Body of pancreas (tissue), 4 donors: Measurements from ENCODE around the gene NTRK2.

Experiments used
- POLR2A ChIP-seq, 3 donors: fragments of 450-650 bp; IDR thresholded peaks; one replicate each; pipeline ENCODE4 v1.6.1; 2016; ENCODE audit warnings: antibody characterized with exemption in 3 of 3, mild to moderate bottlenecking in 2 of 3
- TF ChIP-seq, protein P1 (sequence below), 7 experiments: fragments of 450-650 bp in 4 of 7; fragments of 200-600 bp in 3 of 7; sonication (generic) in 3 of 7; IDR thresholded peaks; one replicate each; pipeline ENCODE4 v1.5.1; 2016 to 2019; ENCODE audit warnings: antibody characterized with exemption in 7 of 7

DNA sequence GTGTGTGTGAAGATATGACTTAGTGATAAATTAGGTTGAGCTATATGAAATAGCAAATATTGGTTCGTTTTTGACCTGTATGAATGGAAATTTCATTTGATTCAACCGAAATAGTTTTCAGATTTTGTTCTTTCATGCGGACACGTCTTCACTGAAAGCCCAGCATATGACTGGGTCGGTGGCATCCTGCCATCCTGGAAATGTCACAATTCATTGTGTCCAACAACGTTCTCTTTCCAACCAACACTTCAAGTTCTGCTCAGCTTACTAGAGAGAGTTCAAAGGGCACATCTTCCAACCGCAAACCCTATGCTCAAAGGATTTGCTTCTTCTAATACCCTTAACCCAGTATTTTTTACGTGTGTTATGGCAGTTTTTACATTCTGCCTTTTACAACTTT lies 252.5 kb downstream of the NTRK2 start:
- TF ChIP-seq, protein P1, sequence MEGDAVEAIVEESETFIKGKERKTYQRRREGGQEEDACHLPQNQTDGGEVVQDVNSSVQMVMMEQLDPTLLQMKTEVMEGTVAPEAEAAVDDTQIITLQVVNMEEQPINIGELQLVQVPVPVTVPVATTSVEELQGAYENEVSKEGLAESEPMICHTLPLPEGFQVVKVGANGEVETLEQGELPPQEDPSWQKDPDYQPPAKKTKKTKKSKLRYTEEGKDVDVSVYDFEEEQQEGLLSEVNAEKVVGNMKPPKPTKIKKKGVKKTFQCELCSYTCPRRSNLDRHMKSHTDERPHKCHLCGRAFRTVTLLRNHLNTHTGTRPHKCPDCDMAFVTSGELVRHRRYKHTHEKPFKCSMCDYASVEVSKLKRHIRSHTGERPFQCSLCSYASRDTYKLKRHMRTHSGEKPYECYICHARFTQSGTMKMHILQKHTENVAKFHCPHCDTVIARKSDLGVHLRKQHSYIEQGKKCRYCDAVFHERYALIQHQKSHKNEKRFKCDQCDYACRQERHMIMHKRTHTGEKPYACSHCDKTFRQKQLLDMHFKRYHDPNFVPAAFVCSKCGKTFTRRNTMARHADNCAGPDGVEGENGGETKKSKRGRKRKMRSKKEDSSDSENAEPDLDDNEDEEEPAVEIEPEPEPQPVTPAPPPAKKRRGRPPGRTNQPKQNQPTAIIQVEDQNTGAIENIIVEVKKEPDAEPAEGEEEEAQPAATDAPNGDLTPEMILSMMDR (IDR thresholded peaks at IDR 0.05): no peak
- TF ChIP-seq POLR2A (IDR thresholded peaks at IDR 0.05): no peak
